GM19372 (cell line): ENCODE measurements around the gene ADGRG2.

ENCODE experiments used
- ATAC-seq: cut with Tn5 transposase; IDR thresholded peaks from one replicate; pipeline ENCODE4 v1.9.1; 2021; ENCODE audit warnings: mild to moderate bottlenecking, low read depth, moderate library complexity; ENCODE audit not compliant: unreplicated experiment

Gene ADGRG2, protein sequence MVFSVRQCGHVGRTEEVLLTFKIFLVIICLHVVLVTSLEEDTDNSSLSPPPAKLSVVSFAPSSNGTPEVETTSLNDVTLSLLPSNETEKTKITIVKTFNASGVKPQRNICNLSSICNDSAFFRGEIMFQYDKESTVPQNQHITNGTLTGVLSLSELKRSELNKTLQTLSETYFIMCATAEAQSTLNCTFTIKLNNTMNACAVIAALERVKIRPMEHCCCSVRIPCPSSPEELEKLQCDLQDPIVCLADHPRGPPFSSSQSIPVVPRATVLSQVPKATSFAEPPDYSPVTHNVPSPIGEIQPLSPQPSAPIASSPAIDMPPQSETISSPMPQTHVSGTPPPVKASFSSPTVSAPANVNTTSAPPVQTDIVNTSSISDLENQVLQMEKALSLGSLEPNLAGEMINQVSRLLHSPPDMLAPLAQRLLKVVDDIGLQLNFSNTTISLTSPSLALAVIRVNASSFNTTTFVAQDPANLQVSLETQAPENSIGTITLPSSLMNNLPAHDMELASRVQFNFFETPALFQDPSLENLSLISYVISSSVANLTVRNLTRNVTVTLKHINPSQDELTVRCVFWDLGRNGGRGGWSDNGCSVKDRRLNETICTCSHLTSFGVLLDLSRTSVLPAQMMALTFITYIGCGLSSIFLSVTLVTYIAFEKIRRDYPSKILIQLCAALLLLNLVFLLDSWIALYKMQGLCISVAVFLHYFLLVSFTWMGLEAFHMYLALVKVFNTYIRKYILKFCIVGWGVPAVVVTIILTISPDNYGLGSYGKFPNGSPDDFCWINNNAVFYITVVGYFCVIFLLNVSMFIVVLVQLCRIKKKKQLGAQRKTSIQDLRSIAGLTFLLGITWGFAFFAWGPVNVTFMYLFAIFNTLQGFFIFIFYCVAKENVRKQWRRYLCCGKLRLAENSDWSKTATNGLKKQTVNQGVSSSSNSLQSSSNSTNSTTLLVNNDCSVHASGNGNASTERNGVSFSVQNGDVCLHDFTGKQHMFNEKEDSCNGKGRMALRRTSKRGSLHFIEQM

GRCh38 chrX:19121898-19122640 lies at the start of gene ADGRG2:
TSS of gene ADGRG2 (minus strand) at chrX:19122468. CDS start at chrX:19068834, 53,634 bp downstream.
- ATAC-seq: no peak

GRCh38 chrX:19168609-19169008 lies 46.3 kb upstream of the ADGRG2 start:
- no peak for ATAC-seq

GRCh38 chrX:19162851-19163250 lies 40.6 kb upstream of the ADGRG2 start:
- ATAC-seq: no peak

- no peak for ATAC-seq
Measured at GRCh38 chrX:19156186-19156585, 33.9 kb upstream of the ADGRG2 start.

- ATAC-seq: no peak
Measured at GRCh38 chrX:19152762-19153161, 30.5 kb upstream of the ADGRG2 start.

- ATAC-seq: no peak
Measured at GRCh38 chrX:19137067-19137466, 14.8 kb upstream of the ADGRG2 start.

- no peak for ATAC-seq
Measured at GRCh38 chrX:19133784-19134183, 11.5 kb upstream of the ADGRG2 start.

DNA sequence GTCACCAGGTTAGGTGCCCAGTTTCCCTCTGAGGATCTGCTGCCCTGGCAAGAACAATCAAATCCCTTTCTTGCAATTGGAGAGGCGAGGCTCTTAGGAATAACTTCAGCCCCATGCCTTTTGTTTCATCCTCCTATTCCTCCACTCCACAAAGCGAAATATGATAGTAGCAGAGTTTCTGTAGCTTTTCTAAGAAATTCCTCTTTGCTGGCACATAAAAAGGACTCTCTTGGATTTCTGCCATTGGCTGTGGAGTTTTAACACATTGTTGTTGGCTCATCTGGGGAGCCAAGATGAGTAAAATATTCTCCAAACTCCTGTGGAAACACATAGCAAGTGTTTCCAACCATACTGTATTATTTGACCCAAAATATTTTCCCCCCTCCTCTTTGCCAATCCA lies 11.0 kb upstream of the ADGRG2 start:
- no peak for ATAC-seq

DNA sequence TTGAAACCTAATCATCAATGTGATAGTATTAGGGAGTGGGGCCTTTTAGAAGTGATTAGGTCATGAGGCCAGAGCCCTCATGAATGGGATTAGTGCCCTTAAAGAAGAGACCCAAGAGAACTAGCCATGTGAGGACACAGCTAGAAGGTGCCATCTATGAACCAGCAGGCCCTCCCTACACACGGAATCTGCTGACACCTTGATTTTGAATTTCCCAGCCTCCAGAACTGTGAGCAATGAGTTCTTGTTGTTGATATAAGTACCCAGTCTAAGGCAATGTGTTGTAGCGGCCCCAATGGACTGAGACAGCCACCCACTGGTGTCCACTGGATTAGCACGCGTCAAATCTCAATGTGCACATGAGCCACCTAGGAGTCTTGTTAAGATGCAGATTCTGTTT lies 8.4 kb upstream of the ADGRG2 start:
- no peak for ATAC-seq

- ATAC-seq: no peak
Measured at GRCh38 chrX:19129694-19130093, 7.4 kb upstream of the ADGRG2 start.

GRCh38 chrX:19127649-19128168 lies 5.4 kb upstream of the ADGRG2 start:
- no peak for ATAC-seq

GRCh38 chrX:19122641-19123009 lies 357 bp upstream of the ADGRG2 start:
- ATAC-seq: no peak

DNA sequence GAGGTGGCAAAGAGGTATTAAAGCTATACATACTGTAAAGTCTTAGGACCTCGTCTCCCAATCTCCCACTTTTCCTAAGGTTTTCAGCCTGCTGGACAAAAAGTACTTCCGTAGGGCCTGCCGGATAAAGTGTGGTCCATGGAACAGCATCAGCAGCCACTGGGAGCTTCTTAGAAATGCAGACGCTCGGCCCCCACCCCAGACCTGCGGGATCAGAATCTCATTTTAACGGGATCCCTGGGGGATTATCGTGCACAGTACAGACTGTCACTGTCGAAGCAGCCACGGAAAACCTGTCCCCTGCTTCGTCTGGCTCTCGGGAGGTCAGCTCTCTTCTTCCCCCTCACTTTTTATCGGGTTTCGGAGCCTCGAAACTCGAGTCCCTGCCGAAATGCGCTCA lies 802 bp downstream of the ADGRG2 start:
- ATAC-seq: no peak

DNA sequence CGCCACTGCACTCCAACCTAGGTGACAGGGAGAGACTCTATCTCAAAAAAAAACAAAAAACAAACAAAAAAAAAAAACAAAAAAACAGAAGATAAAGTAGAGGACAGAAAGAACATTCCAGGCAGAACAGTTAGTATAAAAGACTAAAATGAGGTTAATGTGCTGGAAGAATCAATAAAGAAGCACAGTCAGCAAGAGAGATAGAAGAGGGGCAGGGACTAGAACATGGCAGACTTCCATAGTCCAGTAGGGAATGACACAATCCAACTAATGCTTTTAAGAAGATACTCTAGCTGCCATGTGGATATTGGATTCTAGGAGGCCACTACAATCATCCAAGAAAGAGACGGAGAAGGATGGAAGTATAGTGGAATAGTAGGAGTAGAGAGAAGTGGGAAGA lies 11.6 kb downstream of the ADGRG2 start:
- no peak for ATAC-seq

DNA sequence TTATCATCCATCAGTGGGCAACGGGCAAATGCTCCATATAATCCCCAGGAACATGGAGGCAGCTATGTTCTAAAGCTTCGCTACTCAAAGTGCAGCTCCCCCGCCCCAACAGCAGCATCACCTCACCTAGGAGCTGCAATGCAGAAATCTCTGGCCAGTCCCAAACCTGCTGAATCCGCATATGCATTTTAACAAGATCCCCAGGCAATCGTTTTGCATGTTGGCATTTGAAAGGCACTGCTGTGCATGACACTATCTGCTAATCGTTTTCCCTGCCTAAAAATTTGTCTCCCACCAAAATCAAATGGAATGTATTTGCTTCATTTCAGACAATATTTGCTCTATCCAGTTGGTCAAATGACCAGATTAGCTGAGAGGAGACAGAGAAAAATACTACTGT lies 15.2 kb downstream of the ADGRG2 start:
- no peak for ATAC-seq

DNA sequence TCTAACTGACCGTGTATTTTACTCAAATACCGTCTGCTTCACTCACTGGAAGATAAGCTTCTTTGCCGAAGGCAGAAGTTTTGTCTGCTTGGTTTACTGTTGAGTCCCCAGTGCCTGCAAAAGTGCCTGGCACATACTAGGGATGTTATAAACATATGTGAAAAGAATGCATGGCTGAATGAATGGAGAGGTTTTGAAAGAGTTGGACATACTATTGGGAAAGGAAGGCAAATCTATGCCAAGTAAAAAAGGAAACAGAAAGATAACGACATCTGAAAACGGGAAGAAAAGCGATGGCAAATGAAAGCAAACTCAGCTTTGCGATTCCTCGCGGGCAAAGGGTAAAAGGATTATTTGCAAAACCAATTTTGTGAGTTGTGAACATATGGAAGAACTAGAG lies 21.7 kb downstream of the ADGRG2 start:
- no peak for ATAC-seq

- no peak for ATAC-seq
Measured at GRCh38 chrX:19097553-19098283, 24.6 kb downstream of the ADGRG2 start.

GRCh38 chrX:19096586-19096985 lies 25.7 kb downstream of the ADGRG2 start:
- ATAC-seq: no peak

- ATAC-seq: no peak
Measured at GRCh38 chrX:19094654-19095053, 27.6 kb downstream of the ADGRG2 start.

DNA sequence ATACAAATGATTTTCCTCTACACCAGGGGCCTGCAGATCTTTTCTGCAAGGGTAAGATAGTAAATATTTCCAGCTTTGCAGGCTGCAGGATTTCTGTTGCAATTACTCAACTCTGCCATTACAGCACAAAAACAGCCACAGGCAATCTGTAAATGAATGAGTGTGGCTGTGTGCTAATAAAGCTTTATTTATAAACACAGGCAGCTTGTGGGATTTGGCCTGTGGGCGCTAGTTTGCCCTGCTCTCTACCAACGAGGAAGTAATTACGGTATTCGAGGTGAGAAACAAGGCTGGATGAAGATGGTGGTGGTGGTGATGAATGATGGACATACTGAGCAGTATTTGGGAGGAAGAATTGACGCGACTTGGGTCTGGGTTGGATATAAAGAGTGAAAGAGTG lies 30.7 kb downstream of the ADGRG2 start:
- no peak for ATAC-seq
